Uterus (tissue), 4 donors: ENCODE measurements around the gene TPP2. TPM values are rescaled to one million over a fixed set of nuclear protein-coding genes. Genes with fewer than 3 reads are reported as not detected.

Experiments used
- DNase-seq, 2 donors: peaks; one replicate each; pipeline ENCODE4 v3.0.0-alpha.2; 2019 to 2020
- H3K27ac ChIP-seq, 2 donors: fragments of 200-600 bp; sonication (generic); 1 replicate in 1 of 2; 2 replicates in 1 of 2; pipeline ENCODE4 v1.5.1; 2016 to 2018
- H3K27me3 ChIP-seq, 2 donors: fragments of 200-600 bp; sonication (generic); one replicate each; pipeline ENCODE4 v1.5.1; 2018 to 2019; ENCODE audit warnings: control low read depth in 1 of 2
- H3K36me3 ChIP-seq, 2 donors: fragments of 200-600 bp; sonication (generic); one replicate each; pipeline ENCODE4 v1.5.1; 2019; ENCODE audit warnings: control low read depth in 1 of 2
- H3K4me1 ChIP-seq, 2 donors: fragments of 200-600 bp; sonication (generic); one replicate each; pipeline ENCODE4 v1.5.1; 2018 to 2019; ENCODE audit warnings: control low read depth in 1 of 2
- H3K4me3 ChIP-seq, 2 donors: fragments of 200-600 bp; sonication (generic); 1 replicate in 1 of 2; 2 replicates in 1 of 2; pipeline ENCODE4 v1.5.1; 2018 to 2019; ENCODE audit warnings: mild to moderate bottlenecking in 1 of 2
- H3K9me3 ChIP-seq, 2 donors: fragments of 200-600 bp; sonication (generic); one replicate each; pipeline ENCODE4 v1.5.1; 2019; ENCODE audit warnings: control low read depth in 1 of 2
- POLR2A ChIP-seq, 2 donors: fragments of 450-650 bp; IDR thresholded peaks; one replicate each; pipeline ENCODE4 v1.6.1; 2016; ENCODE audit warnings: antibody characterized with exemption in 2 of 2, mild to moderate bottlenecking in 1 of 2, moderate library complexity in 1 of 2
- intact Hi-C: fragments of 100-400 bp; cut with DNase I; formaldehyde crosslinking; loops from one replicate; pipeline ENCODE4 v1.15.1; 2023; ENCODE audit warnings: low total_unique reads
- total RNA-seq, 4 donors: library from RNA; depleted of rRNA in 3 of 4; stranded (reverse); fragments of >200 nt in 3 of 4; gene quantifications; one replicate each; pipeline versions ENCODE4 v1.1.0 to v1.2.4, GENCODE V29; 2014 to 2023
- TF ChIP-seq, protein P1 (sequence below), 4 experiments: fragments of 200-600 bp in 2 of 4; fragments of 450-650 bp in 2 of 4; sonication (generic) in 2 of 4; IDR thresholded peaks; one replicate each; pipeline ENCODE4 v1.5.1; 2016 to 2019; ENCODE audit warnings: antibody characterized with exemption in 4 of 4, mild to moderate bottlenecking in 2 of 4, moderate library complexity in 1 of 4
- donor health status: DM: yes; HTN: yes; CAD: no.

TPP2 gene
- total RNA-seq, 4 donors from 2014 or later: 42.1 to 83.5 (median 48.7) TPM

DNA sequence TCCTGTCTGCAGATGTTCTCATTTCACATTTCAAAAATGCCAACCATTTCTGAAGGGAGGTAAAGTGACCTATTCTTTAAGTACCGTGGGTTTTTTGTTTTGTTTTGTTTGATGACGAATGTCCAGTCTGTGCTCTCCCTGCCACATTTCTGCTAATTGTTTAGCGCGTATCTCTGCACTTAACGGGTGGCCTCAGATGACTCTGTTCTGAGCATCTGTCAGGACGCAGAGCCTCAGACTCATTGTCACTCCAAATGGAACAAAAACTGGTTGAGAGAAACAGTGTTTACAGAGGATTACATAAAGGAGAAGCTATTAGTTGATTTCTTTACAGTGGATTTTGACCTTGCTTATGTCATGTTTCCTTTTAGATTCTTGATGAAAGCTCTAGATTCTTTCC, 23.7 kb downstream of the TPP2 start:
- no peak overlapping the region for H3K4me3 ChIP-seq
- H3K9me3 ChIP-seq: no peaks in the 10 kb centered on the region
- no peak overlapping the region for H3K27ac ChIP-seq
- H3K27me3 ChIP-seq: no peaks in the 10 kb centered on the region
- TF ChIP-seq, protein P1, sequence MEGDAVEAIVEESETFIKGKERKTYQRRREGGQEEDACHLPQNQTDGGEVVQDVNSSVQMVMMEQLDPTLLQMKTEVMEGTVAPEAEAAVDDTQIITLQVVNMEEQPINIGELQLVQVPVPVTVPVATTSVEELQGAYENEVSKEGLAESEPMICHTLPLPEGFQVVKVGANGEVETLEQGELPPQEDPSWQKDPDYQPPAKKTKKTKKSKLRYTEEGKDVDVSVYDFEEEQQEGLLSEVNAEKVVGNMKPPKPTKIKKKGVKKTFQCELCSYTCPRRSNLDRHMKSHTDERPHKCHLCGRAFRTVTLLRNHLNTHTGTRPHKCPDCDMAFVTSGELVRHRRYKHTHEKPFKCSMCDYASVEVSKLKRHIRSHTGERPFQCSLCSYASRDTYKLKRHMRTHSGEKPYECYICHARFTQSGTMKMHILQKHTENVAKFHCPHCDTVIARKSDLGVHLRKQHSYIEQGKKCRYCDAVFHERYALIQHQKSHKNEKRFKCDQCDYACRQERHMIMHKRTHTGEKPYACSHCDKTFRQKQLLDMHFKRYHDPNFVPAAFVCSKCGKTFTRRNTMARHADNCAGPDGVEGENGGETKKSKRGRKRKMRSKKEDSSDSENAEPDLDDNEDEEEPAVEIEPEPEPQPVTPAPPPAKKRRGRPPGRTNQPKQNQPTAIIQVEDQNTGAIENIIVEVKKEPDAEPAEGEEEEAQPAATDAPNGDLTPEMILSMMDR (IDR thresholded peaks at IDR 0.05): no peak
- TF ChIP-seq POLR2A (IDR thresholded peaks at IDR 0.05): no peak
- intact Hi-C loops: no loop called here
- no peaks in the 10 kb centered on the region for H3K36me3 ChIP-seq
- no peaks in the 10 kb centered on the region for H3K4me1 ChIP-seq
- DNase-seq: no peak

DNA sequence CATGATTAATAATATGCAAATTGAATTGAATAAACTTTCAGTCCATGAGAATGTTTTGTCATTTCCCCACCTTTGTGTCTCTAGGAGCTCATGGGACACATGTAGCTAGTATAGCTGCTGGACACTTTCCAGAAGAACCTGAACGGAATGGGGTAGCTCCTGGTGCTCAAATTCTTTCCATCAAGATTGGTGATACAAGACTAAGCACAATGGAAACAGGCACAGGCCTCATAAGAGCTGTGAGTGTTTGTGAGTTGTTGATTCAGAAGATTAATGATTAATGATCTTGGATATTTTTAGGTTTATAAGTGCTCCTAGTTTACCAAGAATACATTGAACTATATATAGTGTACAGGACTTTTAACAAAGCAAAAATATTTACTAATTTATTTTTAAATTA, 30.1 kb downstream of the TPP2 start:
- no peak overlapping the region for H3K27ac ChIP-seq
- intact Hi-C loops: no loop called here
- no peaks in the 10 kb centered on the region for H3K36me3 ChIP-seq
- TF ChIP-seq POLR2A (IDR thresholded peaks at IDR 0.05): no peak
- TF ChIP-seq, protein P1 (IDR thresholded peaks at IDR 0.05): no peak
- H3K9me3 ChIP-seq: no peaks in the 10 kb centered on the region
- no peaks in the 10 kb centered on the region for H3K4me1 ChIP-seq
- DNase-seq: no peak
- H3K27me3 ChIP-seq: no peaks in the 10 kb centered on the region
- H3K4me3 ChIP-seq: no peak overlapping the region

DNA sequence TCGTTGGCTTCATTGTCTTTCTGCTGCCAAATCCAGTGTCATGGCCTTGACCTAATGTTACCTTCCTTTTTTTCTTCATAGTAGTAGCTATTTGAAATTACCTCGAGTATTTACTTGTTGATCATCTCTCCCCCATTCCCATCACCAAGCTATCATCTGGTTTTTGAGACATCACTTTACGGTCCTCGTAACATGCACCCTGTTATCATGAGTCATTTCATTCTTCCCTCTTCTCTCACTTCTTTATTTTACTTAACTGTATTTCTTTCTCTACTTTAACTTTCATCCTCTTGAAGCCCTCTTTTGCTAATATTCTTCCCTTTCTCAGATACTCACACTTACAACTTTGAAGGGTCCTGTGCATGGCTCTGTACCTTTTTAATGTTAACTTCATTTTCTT, 31.8 kb downstream of the TPP2 start:
- no peak for TF ChIP-seq POLR2A (IDR thresholded peaks at IDR 0.05)
- TF ChIP-seq, protein P1 (IDR thresholded peaks at IDR 0.05): no peak
- Histone ChIP-seq H3K4me3 (no peak overlapping the region), H3K27me3 (no peaks in the 10 kb centered on the region), H3K9me3 (no peaks in the 10 kb centered on the region), H3K36me3 (no peaks in the 10 kb centered on the region), H3K4me1 (no peaks in the 10 kb centered on the region), H3K27ac (no peak overlapping the region)
- intact Hi-C loops: no loop called here
- no peak for DNase-seq

DNA sequence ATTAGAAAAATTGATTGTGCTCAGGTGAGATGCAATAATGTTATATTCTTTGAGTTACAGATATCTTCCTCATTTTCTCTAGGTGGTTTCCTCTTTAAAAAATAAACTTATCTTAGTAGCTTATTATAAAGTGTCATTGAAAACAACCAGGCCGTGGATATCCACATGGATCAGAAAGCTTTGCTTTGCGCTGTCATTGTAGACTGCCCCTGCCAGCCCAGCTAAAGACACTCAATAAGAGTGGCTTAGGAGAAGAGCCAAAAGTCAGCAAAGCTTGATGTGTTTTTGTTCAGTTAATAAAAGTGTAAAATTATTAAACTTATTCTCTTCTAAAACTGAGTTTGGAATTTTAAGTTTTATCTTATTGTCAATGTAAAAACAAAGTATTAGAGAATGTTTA, 34.4 kb downstream of the TPP2 start:
- no peak for DNase-seq
- no peaks in the 10 kb centered on the region for H3K27me3 ChIP-seq
- H3K36me3 ChIP-seq: no peaks in the 10 kb centered on the region
- H3K27ac ChIP-seq: no peak overlapping the region
- no peak for TF ChIP-seq POLR2A (IDR thresholded peaks at IDR 0.05)
- TF ChIP-seq, protein P1 (IDR thresholded peaks at IDR 0.05): no peak
- H3K9me3 ChIP-seq: no peaks in the 10 kb centered on the region
- intact Hi-C loops: no loop called here
- H3K4me3 ChIP-seq: no peak overlapping the region
- H3K4me1 ChIP-seq: no peaks in the 10 kb centered on the region

DNA sequence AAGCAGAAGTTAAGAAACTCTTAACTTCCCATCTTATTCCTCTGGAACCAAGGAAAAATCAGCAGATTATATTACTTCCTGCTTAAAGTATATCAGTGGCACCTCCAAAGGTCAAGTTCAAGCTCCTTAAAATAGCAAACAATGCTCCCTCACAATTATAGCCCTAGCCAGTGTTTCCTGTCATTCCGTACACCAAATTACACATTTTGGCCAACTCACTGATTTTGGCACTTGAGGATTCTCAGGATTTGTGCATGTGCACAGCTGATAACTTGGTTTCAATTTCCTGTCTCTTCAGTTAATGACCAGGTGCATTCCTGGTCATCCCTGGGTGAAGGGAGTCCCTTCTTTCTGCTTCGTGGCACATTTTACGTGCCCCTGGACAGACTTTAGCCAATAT, 42.0 kb downstream of the TPP2 start:
- TF ChIP-seq, protein P1 (IDR thresholded peaks at IDR 0.05): no peak
- no peak for TF ChIP-seq POLR2A (IDR thresholded peaks at IDR 0.05)
- intact Hi-C loops: no loop called here
- no peaks in the 10 kb centered on the region for H3K36me3 ChIP-seq

More for the DNA sequence above, 42.0 kb downstream of the TPP2 start:
- H3K9me3 ChIP-seq: no peaks in the 10 kb centered on the region
- H3K4me1 ChIP-seq: no peaks in the 10 kb centered on the region
- DNase-seq: no peak
- H3K27me3 ChIP-seq: no peaks in the 10 kb centered on the region
- no peak overlapping the region for H3K4me3 ChIP-seq
- no peak overlapping the region for H3K27ac ChIP-seq
